Large intestine (tissue), 3 donors: ENCODE measurements around the gene IFFO2. TPM values are rescaled to one million over a fixed set of nuclear protein-coding genes. Genes with fewer than 3 reads are reported as not detected.

Source experiments
- DNase-seq, 2 donors: peaks; one replicate each; pipeline versions ENCODE4 v3.0.0 to v3.0.0-alpha.2; 2013
- H3K27ac ChIP-seq: one replicate; pipeline ENCODE4 v1.5.1; 2013; ENCODE audit warnings: low read length
- H3K27me3 ChIP-seq: 2 replicates; pipeline ENCODE4 v1.6.1; 2013; ENCODE audit warnings: low read length; ENCODE audit not compliant: control insufficient read depth, insufficient read depth
- H3K36me3 ChIP-seq: 2 replicates; pipeline ENCODE4 v1.6.1; 2013; ENCODE audit warnings: low read length; ENCODE audit not compliant: control insufficient read depth, insufficient read depth
- H3K4me1 ChIP-seq: one replicate; pipeline ENCODE4 v1.6.1; 2013; ENCODE audit warnings: low read length; ENCODE audit not compliant: control insufficient read depth, insufficient read depth
- H3K4me3 ChIP-seq: one replicate; pipeline ENCODE4 v1.5.1; 2013; ENCODE audit warnings: low read length
- H3K9me3 ChIP-seq: one replicate; pipeline ENCODE4 v1.6.1; 2013; ENCODE audit warnings: mild to moderate bottlenecking, low read depth, low read length, moderate library complexity; ENCODE audit not compliant: control insufficient read depth
- WGBS: methylation state at CpG from one replicate; pipeline ENCODE4 v1.1.5; 2013; ENCODE audit warnings: low lambda C conversion rate; ENCODE audit not compliant: insufficient coverage; 5-methylcytosine and 5-hydroxymethylcytosine counted together
- polyA plus RNA-seq: library from polyadenylated mRNA; unstranded; fragments of 120-200 nt; gene quantifications from one replicate; pipeline ENCODE4 v1.2.1, GENCODE V29; 2013

Gene IFFO2
- polyA plus RNA-seq, 1 donor: 3.4 TPM

DNA sequence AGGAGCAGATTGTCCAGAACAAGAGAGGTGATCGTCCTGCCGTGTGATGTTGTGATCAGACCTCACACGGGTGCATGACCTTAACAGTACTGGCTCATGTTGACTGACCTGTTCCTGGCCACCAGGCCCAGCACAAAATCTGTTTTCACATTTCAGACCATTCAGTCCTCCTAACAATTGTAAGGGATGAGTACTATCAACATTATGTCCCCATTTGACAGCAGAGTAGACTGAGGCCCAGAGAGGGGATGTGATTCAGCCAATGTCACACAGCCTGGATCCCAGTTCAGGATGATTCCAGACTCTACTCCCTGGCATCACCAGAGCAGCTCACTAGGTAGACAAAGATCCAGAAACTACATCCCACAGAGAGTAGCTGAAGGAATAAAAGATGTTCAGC, 89.6 kb downstream of the IFFO2 start:
- no CpG with 5 or more reads among the region's 3 CpGs for WGBS

DNA sequence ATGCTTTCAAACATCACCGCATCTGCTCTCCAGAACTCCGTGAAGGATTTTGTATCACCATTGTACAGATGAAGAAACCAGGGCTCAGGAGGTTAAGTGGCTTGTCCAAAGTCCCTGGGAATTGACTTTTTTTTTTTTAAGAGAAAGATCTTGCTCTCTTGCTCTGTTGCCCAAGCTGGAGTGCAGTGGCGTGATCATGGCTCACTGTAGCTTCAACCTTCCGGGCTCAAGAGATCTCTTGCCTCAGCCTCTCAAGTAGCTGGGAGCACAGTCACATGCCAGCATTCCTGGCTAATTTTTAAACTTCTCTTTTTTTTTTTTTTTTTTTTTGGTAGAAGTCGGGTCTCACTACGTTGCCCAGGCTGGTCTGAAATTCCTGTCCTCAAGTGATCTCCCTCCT, 90.2 kb downstream of the IFFO2 start:
- Histone ChIP-seq H3K4me1 (no peaks in the 10 kb centered on the region), H3K9me3 (no peaks in the 10 kb centered on the region), H3K27ac (no peak overlapping the region), H3K27me3 (peaks cover 13% of the 10 kb centered on the region), H3K36me3 (no peaks in the 10 kb centered on the region), H3K4me3 (no peak overlapping the region)
- DNase-seq: no peak
- WGBS: no CpG with 5 or more reads among the region's 6 CpGs

More for the DNA sequence above, 89.6 kb downstream of the IFFO2 start:
- no peaks in the 10 kb centered on the region for H3K4me1 ChIP-seq
- no peak overlapping the region for H3K27ac ChIP-seq
- H3K36me3 ChIP-seq: no peaks in the 10 kb centered on the region
- H3K27me3 ChIP-seq: peaks cover 13% of the 10 kb centered on the region
- DNase-seq: no peak
- H3K4me3 ChIP-seq: no peak overlapping the region
- H3K9me3 ChIP-seq: no peaks in the 10 kb centered on the region

DNA sequence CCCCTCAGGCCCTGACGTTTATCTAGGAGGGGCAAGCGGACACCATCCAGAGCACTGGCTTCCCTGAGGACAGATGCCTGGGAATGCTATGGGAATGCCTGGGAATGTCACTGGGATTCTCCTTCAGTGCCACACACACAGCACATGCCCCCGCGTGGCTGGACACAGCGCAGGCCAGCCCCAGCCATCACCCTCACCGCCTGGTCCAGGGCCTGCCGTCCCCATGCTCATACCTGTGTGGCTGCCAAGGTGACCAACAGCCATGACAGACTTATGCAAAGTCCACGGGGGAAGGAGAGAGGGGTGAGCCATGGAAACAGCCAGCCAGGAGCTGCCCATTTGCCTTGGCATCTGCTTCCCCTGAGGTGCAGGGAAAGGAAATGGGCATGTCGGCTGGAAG, 91.3 kb downstream of the IFFO2 start:
- DNase-seq: no peak
- H3K4me1 ChIP-seq: no peaks in the 10 kb centered on the region
- no peak overlapping the region for H3K4me3 ChIP-seq
- H3K27ac ChIP-seq: no peak overlapping the region
- peaks cover 13% of the 10 kb centered on the region for H3K27me3 ChIP-seq
- no CpG with 5 or more reads among the region's 9 CpGs for WGBS
- no peaks in the 10 kb centered on the region for H3K36me3 ChIP-seq
- no peaks in the 10 kb centered on the region for H3K9me3 ChIP-seq

DNA sequence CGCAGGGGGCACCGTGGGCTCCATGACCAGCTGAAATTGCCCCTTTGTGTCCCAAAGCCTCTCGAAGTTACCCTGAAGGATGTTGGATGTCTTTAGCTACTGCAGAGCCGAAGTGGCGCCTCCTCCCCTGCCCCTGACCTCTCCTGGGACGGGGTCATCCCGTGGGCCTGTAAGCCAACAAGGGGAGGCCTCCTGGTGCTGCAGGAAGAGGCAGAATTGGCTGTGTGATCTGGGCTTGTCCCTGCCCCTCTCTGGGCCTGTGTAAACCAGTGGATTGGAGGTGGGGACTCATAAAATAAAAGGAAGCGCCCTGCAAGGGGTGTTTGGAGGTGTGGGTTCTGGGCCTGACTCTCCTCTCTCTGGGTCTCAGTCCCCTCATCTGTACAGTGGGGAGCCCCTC, 94.9 kb downstream of the IFFO2 start:
- Histone ChIP-seq H3K9me3 (peaks cover 5% of the 10 kb centered on the region), H3K27ac (no peak overlapping the region), H3K27me3 (peaks cover 13% of the 10 kb centered on the region), H3K4me1 (no peaks in the 10 kb centered on the region), H3K36me3 (no peaks in the 10 kb centered on the region), H3K4me3 (no peak overlapping the region)
- DNase-seq: no peak
- WGBS: no CpG with 5 or more reads among the region's 8 CpGs

DNA sequence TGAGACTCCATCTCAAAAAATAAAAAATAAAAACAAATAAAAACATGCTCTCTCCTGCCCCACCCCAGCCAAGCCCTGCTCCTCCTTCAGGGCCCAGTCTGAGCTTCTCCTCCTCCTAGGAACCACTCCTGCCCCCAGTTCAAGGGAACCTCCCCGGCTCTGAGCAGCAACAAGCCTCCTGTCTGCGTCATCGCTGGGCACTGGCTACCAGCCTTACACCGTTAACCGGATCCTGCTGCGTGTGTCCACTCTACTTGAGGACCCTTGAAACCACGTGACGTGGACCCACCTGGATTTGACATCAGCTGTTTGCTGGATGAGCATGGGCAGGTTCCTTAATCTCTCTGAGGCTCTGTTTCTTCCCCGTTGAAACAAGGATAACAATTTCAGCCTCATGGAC, 95.4 kb downstream of the IFFO2 start:
- no peaks in the 10 kb centered on the region for H3K4me1 ChIP-seq
- WGBS: no CpG with 5 or more reads among the region's 9 CpGs
- no peak overlapping the region for H3K27ac ChIP-seq
- H3K36me3 ChIP-seq: no peaks in the 10 kb centered on the region
- peaks cover 13% of the 10 kb centered on the region for H3K27me3 ChIP-seq
- no peak for DNase-seq
- H3K4me3 ChIP-seq: no peak overlapping the region
- peaks cover 5% of the 10 kb centered on the region for H3K9me3 ChIP-seq

DNA sequence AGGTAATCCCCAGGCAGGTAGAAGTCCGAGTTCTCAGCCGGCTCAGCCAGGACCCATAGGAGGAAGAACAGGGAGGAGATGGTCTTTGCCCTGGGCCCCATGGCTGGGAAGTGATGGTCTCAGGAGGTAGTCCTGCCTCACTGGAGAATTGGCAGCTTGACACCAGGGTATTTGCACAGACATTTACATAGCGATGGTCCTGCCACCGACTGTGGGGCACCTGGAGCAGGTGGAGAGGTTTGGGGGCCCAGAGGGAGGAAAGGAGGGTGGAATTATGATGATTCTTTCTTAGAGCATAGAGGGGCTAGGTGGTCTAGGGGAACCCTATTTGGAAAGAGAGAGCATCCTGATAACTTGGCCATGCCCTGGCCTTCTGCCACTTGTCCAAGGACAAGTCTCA, 96.9 kb downstream of the IFFO2 start, which contains the start of gene TAS1R2:
Gene TAS1R2, minus strand, starts transcription at position 101 of the 400 bp plus-strand sequence. Its CDS starts 0 bp downstream, at position 101.
- Histone ChIP-seq H3K9me3 (peaks cover 6% of the 10 kb centered on the region), H3K36me3 (no peaks in the 10 kb centered on the region), H3K27ac (no peak within 1 kb of the TSS), H3K27me3 (peaks cover under 1% of the 10 kb centered on the region), H3K4me1 (no peaks in the 10 kb centered on the region), H3K4me3 (no peak within 1 kb of the TSS)
- WGBS: no CpG with 5 or more reads among the region's 4 CpGs
- no peak for DNase-seq

DNA sequence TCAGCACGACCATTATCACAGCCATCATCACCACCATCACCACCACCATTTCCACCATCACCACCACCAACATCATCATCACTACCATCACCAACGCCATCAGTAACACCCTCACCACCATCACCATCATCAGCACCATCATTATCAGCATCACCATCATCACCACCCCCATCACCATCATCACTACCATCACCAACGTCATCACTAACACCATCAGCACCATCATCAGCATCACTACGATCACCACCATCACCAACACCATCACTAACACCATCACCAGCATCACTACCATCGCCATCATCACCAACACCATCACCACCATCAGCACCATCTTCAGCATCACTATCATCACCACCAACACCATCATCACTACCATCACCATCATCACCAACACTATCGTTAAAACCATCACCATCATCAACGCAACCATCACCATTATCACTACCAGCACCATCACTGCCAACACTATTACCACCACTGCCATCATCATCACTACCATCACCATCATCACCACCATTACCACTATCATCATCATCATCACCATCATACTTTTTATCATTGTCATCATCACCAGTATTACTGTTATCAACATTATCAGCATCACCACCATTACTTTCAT, 98.3 kb downstream of the IFFO2 start:
- 93% methylated on average over 5 of the region's 7 CpGs for WGBS
- Histone ChIP-seq H3K36me3 (no peaks in the 10 kb centered on the region), H3K4me1 (no peaks in the 10 kb centered on the region), H3K27me3 (no peaks in the 10 kb centered on the region), H3K27ac (no peak overlapping the region), H3K4me3 (no peak overlapping the region), H3K9me3 (peaks cover 8% of the 10 kb centered on the region)
- no peak for DNase-seq

DNA sequence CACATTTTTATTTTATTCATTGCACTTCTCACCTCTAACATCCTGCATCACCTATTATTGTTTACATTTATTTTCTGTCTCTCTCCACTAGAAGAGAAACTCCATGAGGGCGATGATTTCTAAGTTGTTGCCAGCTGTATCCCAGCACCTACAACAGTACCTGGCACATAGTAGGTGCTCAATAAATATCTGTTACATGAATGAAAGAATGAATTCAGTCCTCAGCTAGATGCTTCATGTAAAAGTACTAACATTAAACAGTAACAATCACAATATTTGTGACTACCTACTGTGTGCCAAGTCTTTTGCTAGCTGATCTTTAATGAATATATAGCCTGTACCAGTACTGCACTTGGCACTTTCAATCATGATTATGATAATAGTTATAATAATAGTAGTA, 100.0 kb downstream of the IFFO2 start:
- Histone ChIP-seq H3K36me3 (no peaks in the 10 kb centered on the region), H3K27me3 (peaks cover 4% of the 10 kb centered on the region), H3K9me3 (peaks cover 8% of the 10 kb centered on the region), H3K27ac (no peak overlapping the region), H3K4me1 (no peaks in the 10 kb centered on the region), H3K4me3 (no peak overlapping the region)
- no CpG with 5 or more reads among the region's 1 CpG for WGBS
- DNase-seq: no peak

DNA sequence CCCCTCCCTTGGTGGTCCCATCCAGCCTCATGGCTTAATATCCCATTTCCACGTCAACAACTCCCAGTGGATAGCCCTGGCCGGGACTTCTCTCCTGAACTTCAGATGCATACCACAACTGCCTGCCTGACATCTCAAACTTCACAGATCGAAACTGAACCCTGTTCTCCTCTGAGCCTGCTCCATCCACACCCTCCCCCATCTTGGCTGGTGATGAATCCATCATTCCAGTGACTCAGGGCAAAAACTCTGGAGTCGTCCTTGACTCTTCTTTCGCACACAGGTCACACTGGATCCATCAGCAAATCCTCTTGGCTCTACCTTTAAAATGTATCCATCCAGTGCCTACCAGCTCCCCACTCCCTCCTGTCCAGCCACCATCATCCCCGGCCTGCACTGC, 100.9 kb downstream of the IFFO2 start:
- H3K27ac ChIP-seq: no peak overlapping the region
- peaks cover 4% of the 10 kb centered on the region for H3K27me3 ChIP-seq
- peaks cover 8% of the 10 kb centered on the region for H3K9me3 ChIP-seq
- WGBS: no CpG with 5 or more reads among the region's 6 CpGs
- H3K36me3 ChIP-seq: no peaks in the 10 kb centered on the region
- H3K4me3 ChIP-seq: no peak overlapping the region
- no peak for DNase-seq
- no peaks in the 10 kb centered on the region for H3K4me1 ChIP-seq

DNA sequence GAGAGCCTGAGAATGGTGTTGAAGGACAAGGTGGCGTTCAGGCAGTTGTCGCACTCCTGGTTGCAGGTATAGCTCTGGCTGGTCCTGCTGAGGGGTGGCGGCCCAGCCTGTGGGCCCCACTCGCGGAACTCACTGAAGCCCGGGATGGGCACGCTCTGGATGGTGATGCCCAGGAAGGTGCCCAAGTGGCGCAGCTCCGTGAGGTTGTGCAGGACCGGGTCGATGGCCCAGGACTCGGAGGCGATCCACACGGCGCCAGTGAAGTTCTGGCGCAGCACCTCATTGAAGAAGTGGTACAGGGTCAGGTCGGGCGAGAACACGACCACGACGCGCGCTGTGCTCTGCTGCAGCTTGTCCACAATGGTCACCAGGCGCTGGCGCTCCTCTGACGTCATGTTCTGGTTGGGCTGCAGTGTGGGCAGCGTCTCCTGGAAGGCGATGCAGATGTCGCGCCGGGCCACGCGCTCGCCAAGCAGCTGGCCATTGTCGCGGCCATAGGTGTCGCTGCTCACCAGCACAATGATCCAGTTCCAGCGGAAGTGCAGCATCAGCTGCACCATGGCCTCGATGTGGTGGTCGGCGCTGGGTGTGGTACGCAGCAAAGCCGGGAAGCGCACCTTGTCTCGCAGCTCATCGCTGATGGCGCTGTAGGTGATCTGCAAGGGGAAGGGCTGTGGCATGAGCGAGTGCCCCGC, 102.0 kb downstream of the IFFO2 start:
- Histone ChIP-seq H3K27ac (no peak overlapping the region), H3K4me3 (no peak overlapping the region), H3K4me1 (no peaks in the 10 kb centered on the region), H3K9me3 (peaks cover 8% of the 10 kb centered on the region), H3K36me3 (no peaks in the 10 kb centered on the region), H3K27me3 (peaks cover 4% of the 10 kb centered on the region)
- WGBS: no CpG with 5 or more reads among the region's 49 CpGs
- no peak for DNase-seq
